Measurements from ENCODE around the gene PPFIA1. TPM values are rescaled to one million over a fixed set of nuclear protein-coding genes. Genes with fewer than 3 reads are reported as not detected.

Gene PPFIA1
- total RNA-seq, 1 donor: 37.1 TPM

- H3K4me3 ChIP-seq (ENCODE audit: low read depth, low read length): no peak overlapping the region
- DNase-seq (ENCODE audit: low read depth): no peak
- TF ChIP-seq, protein P1, sequence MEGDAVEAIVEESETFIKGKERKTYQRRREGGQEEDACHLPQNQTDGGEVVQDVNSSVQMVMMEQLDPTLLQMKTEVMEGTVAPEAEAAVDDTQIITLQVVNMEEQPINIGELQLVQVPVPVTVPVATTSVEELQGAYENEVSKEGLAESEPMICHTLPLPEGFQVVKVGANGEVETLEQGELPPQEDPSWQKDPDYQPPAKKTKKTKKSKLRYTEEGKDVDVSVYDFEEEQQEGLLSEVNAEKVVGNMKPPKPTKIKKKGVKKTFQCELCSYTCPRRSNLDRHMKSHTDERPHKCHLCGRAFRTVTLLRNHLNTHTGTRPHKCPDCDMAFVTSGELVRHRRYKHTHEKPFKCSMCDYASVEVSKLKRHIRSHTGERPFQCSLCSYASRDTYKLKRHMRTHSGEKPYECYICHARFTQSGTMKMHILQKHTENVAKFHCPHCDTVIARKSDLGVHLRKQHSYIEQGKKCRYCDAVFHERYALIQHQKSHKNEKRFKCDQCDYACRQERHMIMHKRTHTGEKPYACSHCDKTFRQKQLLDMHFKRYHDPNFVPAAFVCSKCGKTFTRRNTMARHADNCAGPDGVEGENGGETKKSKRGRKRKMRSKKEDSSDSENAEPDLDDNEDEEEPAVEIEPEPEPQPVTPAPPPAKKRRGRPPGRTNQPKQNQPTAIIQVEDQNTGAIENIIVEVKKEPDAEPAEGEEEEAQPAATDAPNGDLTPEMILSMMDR (IDR thresholded peaks at IDR 0.05; ENCODE audit: insufficient read depth, low read length): no peak
These were observed 95.0 kb downstream of the PPFIA1 start for GRCh38 chr11:70365544-70365927.

DNA sequence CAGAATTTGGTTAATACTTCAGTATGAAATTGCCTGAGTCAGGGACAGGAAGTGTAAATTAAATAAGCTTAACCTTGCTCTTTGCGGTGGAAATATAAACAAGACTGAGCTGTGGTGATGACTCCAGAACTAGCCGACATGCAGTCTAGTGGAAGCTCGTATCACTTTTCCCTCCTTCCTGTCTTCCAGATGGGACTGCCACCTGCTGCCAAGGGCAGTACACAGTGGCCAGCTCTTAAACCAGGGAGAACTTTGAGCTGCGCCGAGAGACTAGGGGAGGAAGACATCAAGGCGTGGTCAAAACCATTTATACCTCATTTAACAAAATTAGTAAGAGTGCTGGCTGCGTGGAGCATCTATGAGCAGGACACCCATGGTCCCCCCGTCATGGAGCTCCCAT, 96.6 kb downstream of the PPFIA1 start:
- no peak overlapping the region for H3K4me3 ChIP-seq (ENCODE audit: low read depth, low read length)
- TF ChIP-seq, protein P1 (IDR thresholded peaks at IDR 0.05; ENCODE audit: insufficient read depth, low read length): no peak
- DNase-seq (ENCODE audit: low read depth): no peak

DNA sequence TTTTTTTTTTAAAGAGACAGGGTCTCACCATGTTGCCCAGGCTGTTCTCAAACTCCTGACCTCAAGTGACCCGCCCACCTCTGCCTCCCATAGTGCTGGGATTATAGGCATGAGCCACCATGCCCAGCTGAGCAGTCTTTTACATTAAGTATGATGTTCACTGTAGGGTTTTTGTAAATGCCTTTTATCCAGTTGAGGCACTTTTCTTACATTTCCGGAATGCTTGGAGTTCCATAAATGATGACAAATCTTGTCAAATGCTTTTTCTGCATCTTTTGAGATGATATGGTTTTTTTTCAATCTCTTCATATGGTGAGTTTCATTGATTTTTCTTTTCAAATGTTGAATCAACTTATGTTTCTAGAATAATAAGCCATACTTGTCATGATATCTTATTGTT, 98.5 kb downstream of the PPFIA1 start:
- H3K4me3 ChIP-seq (ENCODE audit: low read depth, low read length): no peak overlapping the region
- TF ChIP-seq, protein P1 (IDR thresholded peaks at IDR 0.05; ENCODE audit: insufficient read depth, low read length): no peak
- DNase-seq (ENCODE audit: low read depth): no peak

DNA sequence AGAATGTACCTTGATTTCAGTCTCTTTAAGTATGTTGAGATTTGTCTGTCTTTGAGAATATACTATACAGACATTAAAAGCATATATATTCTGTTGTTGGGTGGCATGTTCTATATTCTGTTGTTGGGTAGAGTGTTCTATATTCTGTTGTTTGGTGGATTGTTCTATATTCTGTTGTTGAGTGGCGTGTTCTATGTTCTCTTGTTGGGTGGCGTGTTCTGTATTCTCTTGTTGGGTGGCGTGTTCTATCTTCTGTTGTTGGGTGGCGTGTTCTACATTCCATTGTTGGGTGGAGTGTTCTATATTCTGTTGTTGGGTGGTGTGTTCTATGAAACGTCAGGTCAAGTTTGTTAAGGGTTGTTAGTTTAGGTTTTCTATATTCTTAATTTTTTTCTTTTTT, 100.8 kb downstream of the PPFIA1 start:
- no peak overlapping the region for H3K4me3 ChIP-seq (ENCODE audit: low read depth, low read length)
- DNase-seq (ENCODE audit: low read depth): no peak
- TF ChIP-seq, protein P1 (IDR thresholded peaks at IDR 0.05; ENCODE audit: insufficient read depth, low read length): no peak

DNA sequence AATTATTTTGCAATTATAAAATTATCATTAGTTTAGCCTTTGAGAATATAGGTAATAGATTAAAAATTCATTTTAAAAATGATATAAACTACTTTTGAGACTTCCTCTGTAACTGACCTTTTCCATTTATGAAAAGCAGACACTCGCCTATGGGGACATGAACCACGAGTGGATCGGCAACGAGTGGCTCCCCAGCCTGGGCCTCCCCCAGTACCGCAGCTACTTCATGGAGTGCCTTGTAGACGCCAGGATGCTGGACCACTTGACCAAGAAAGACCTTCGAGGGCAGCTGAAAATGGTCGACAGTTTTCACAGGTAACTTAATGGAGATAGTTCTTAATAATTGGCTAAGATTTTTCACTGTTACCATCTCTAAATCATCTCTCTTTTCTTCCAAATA, 101.6 kb downstream of the PPFIA1 start:
- no peak overlapping the region for H3K4me3 ChIP-seq (ENCODE audit: low read depth, low read length)
- DNase-seq (ENCODE audit: low read depth): no peak
- TF ChIP-seq, protein P1 (IDR thresholded peaks at IDR 0.05; ENCODE audit: insufficient read depth, low read length): no peak

DNA sequence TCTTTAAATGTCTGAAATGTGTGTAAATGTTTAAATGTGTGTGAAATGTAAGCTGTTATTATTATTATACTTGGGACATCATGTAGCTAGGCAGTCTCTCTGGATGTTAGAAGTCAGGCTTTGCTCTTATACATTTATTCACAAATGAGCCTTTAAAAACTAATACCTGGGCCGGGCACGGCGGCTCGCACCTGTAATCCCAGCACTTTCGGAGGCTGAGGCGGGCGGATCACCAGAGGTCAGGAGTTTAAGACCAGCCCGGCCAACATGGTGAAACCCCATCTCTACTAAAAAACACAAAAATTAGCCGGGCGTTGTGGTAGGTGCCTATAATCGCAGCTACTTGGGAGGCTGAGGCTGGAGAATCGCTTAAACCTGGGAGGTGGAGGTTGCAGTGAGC, 106.1 kb downstream of the PPFIA1 start:
- no peak overlapping the region for H3K4me3 ChIP-seq (ENCODE audit: low read depth, low read length)
- TF ChIP-seq, protein P1 (IDR thresholded peaks at IDR 0.05; ENCODE audit: insufficient read depth, low read length): no peak
- DNase-seq (ENCODE audit: low read depth): no peak

DNA sequence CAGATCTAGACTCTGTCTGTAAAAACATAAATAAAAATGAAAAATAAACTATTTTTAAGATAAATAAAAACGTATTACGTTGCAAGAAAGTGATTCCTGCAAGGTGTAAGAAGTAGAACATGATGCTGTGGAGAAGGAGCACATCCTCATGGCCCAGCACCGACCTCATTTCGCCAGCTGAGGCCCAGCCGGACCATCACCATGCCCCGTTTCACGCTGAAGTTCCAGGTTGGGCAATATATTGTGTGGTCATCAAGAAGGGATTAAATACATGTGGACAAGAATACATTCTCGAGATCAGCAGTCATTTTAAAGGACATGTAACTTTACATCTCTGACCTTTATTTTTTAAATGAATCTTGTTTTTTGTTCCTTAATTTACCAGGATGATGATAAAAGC, 107.2 kb downstream of the PPFIA1 start:
- TF ChIP-seq, protein P1 (IDR thresholded peaks at IDR 0.05; ENCODE audit: insufficient read depth, low read length): no peak
- no peak overlapping the region for H3K4me3 ChIP-seq (ENCODE audit: low read depth, low read length)
- DNase-seq (ENCODE audit: low read depth): no peak
